ENCODE results near the gene TRPM3.

Gene TRPM3

DNA sequence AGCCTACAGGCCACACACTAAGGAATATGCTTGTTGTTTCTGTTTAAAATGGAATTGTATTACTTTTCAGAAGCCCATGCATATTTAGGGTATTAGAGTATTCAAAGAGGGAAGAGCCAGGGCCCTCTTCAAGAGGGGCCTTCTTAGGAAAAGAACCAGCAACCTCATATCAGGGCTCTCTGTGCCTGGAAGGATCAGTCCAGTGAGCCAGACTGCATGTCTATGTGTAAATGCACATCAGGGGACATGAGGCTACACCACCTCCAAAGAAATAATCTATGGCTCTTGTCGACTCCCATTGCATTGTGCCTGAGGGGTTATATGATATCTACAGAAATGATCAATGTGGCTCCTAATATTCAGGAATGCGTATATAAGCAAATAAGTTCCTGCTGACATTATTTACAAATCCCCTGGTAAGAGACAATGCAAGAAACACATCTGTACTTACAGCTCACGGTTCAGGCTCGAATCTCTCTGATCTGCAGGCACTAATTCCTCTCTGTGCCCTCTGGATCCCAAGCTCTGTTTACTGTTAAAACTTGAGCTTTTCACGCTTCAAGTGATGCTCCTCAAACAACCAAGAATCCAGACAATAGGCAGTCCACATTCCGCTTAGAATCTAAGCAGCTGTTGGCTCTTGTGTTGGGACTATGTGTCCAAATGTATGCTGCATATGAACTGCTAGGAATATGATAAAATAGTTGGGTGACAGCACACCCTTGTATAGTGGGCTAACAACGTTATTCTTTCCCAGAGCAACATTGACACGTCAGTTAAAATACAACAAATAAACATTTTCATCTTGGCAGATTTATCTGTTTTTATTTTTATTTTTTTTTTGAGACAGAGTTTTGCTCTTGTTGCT is 556.7 kb downstream of the TRPM3 start:
- Histone ChIP-seq H3K4me3 (ENCODE audit: low read depth in 1 of 2, low read length in 2 of 2) (no peak overlapping the region), H3K9ac (ENCODE audit: low read depth in 1 of 2, low read length in 2 of 2) (no peak overlapping the region), H3K4me1 (ENCODE audit: control insufficient read depth in 1 of 2, insufficient read depth in 2 of 2, low read length in 2 of 2) (peaks cover 13 to 24% of the 10 kb centered on the region in 2 donors), H3K27ac (ENCODE audit: low read depth, low read length) (peak overlapping the region; percentile 47), H3K9me3 (ENCODE audit: control insufficient read depth in 1 of 2, low read length in 2 of 2) (no peaks in the 10 kb centered on the region), H3K27me3 (ENCODE audit: control insufficient read depth in 1 of 2, insufficient read depth in 2 of 2, low read length in 2 of 2) (no peaks in the 10 kb centered on the region), H3K36me3 (ENCODE audit: control insufficient read depth in 1 of 2, insufficient read depth in 2 of 2, low read length in 2 of 2) (no peaks in the 10 kb centered on the region)

DNA sequence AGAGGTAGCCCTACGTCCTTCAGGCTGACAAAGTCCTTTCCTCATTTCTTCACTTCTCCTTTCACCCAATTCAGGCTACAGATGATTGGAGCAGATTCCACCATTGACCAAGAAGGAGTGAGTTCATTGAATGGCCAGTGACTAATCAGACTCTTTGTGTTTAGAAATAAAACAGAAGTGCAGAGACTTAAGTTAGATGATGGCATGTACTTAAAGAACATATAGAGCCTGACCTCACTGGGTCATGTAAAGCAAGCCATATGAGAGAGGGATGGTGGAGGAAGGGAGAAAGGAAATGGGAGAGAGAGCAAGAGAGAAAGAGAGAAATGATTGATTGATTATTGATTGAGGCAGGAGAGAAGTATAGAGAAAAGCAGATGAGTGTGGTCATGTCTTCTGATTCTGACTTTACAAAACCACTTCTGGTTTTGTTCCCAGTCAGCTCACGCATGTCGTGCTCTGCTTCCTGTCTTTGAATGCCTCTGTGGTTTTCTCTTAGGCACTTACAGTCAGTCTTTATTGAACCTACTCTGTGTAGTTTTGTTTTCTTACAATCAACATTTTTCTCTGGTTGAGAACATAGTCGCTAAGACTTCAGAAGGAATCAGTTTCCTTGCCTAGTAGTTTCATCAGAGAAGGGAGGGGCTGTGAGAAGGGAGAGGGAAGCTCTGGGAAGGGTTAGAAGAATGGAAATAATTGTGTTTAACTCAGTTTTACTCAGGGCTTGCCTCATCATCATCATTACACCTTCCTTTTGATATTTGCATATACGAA is 557.8 kb downstream of the TRPM3 start:
- Histone ChIP-seq H3K4me1 (ENCODE audit: control insufficient read depth in 1 of 2, insufficient read depth in 2 of 2, low read length in 2 of 2) (peaks cover 13 to 24% of the 10 kb centered on the region in 2 donors), H3K27me3 (ENCODE audit: control insufficient read depth in 1 of 2, insufficient read depth in 2 of 2, low read length in 2 of 2) (no peaks in the 10 kb centered on the region), H3K9ac (ENCODE audit: low read depth in 1 of 2, low read length in 2 of 2) (no peak overlapping the region), H3K9me3 (ENCODE audit: control insufficient read depth in 1 of 2, low read length in 2 of 2) (no peaks in the 10 kb centered on the region), H3K27ac (ENCODE audit: low read depth, low read length) (peak overlapping the region; percentile 40), H3K36me3 (ENCODE audit: control insufficient read depth in 1 of 2, insufficient read depth in 2 of 2, low read length in 2 of 2) (no peaks in the 10 kb centered on the region), H3K4me3 (ENCODE audit: low read depth in 1 of 2, low read length in 2 of 2) (no peak overlapping the region)

DNA sequence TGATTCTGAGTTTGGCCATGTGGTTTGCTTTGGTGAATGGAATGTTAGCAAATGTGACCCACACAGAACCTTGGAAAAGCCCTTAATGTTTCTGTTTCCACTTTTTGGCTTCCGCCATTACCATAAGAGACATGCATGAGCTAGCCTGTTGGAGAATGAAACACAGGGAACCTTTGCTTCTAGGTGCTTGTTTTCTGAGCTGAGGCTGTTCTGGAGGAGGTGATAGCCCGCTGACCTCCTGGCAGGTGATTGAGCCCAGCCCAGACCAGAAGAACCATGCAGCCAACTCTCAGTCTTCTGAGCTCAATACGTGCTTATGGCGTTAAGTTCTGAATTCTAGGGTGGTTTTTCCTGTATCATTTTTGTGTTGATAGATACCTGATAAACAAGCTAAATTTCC is 558.4 kb downstream of the TRPM3 start:
- Histone ChIP-seq H3K27me3 (ENCODE audit: control insufficient read depth in 1 of 2, insufficient read depth in 2 of 2, low read length in 2 of 2) (no peaks in the 10 kb centered on the region), H3K27ac (ENCODE audit: low read depth, low read length) (peak overlapping the region; percentile 40), H3K4me3 (ENCODE audit: low read depth in 1 of 2, low read length in 2 of 2) (no peak overlapping the region), H3K36me3 (ENCODE audit: control insufficient read depth in 1 of 2, insufficient read depth in 2 of 2, low read length in 2 of 2) (no peaks in the 10 kb centered on the region), H3K4me1 (ENCODE audit: control insufficient read depth in 1 of 2, insufficient read depth in 2 of 2, low read length in 2 of 2) (peaks cover 13 to 24% of the 10 kb centered on the region in 2 donors), H3K9me3 (ENCODE audit: control insufficient read depth in 1 of 2, low read length in 2 of 2) (no peaks in the 10 kb centered on the region), H3K9ac (ENCODE audit: low read depth in 1 of 2, low read length in 2 of 2) (no peak overlapping the region)

DNA sequence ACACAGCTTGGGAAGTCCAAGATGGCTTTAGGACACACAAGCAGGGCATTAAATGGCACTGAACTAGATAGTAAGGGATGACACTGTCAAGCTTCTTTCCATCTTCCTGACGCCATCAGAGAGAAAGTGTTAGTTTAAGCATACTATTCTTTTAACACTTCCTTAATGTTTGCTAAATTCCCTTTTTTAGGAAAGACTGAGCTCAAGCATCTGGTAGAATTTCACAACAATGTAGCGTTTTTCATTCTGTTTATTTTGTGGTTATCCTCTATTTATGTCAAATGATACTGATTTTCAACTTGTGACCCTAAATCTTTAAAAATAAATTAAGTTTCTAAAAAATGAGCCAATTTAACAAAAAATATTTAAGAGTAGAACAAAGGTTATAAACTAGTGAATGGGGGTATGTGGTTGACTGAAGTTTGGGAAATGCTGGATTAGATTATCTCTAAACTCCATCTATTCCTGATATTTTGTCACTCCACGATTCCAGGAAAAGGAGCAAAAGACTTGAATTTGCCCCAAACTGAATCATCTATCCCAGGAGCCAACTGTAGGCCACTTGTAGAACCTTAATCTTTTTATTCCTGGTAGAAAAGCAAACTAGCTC is 559.5 kb downstream of the TRPM3 start:
- H3K27ac ChIP-seq (ENCODE audit: low read depth, low read length): no peak overlapping the region
- H3K36me3 ChIP-seq (ENCODE audit: control insufficient read depth in 1 of 2, insufficient read depth in 2 of 2, low read length in 2 of 2): no peaks in the 10 kb centered on the region
- H3K4me3 ChIP-seq (ENCODE audit: low read depth in 1 of 2, low read length in 2 of 2): no peak overlapping the region
- no peaks in the 10 kb centered on the region for H3K27me3 ChIP-seq (ENCODE audit: control insufficient read depth in 1 of 2, insufficient read depth in 2 of 2, low read length in 2 of 2)
- no peak overlapping the region for H3K9ac ChIP-seq (ENCODE audit: low read depth in 1 of 2, low read length in 2 of 2)
- peaks cover 22% of the 10 kb centered on the region in 2 donors for H3K4me1 ChIP-seq (ENCODE audit: control insufficient read depth in 1 of 2, insufficient read depth in 2 of 2, low read length in 2 of 2)
- H3K9me3 ChIP-seq (ENCODE audit: control insufficient read depth in 1 of 2, low read length in 2 of 2): no peaks in the 10 kb centered on the region

DNA sequence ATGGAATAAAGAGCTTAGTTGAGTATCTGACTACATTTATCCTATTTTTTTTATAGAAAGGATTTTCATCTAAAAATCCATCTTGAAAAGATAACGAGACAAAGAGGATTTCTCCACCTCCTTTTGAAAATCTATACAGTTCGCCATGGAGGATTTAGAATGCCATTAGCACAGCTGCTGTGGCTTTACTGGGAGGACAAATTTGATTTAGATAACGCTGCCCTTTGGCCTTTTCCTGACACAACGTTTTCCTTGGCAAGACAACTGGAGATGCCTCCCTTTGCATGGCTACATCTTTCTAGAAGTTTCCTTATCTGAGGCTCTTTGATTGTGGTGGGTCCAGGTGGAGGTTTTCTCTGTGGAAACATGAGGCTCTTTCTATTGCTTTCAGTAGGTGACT is 560.3 kb downstream of the TRPM3 start:
- no peak overlapping the region for H3K4me3 ChIP-seq (ENCODE audit: low read depth in 1 of 2, low read length in 2 of 2)
- no peak overlapping the region for H3K27ac ChIP-seq (ENCODE audit: low read depth, low read length)
- H3K9me3 ChIP-seq (ENCODE audit: control insufficient read depth in 1 of 2, low read length in 2 of 2): no peaks in the 10 kb centered on the region
- H3K27me3 ChIP-seq (ENCODE audit: control insufficient read depth in 1 of 2, insufficient read depth in 2 of 2, low read length in 2 of 2): no peaks in the 10 kb centered on the region
- H3K36me3 ChIP-seq (ENCODE audit: control insufficient read depth in 1 of 2, insufficient read depth in 2 of 2, low read length in 2 of 2): no peaks in the 10 kb centered on the region
- peaks cover 17 to 24% of the 10 kb centered on the region in 2 donors for H3K4me1 ChIP-seq (ENCODE audit: control insufficient read depth in 1 of 2, insufficient read depth in 2 of 2, low read length in 2 of 2)
- H3K9ac ChIP-seq (ENCODE audit: low read depth in 1 of 2, low read length in 2 of 2): no peak overlapping the region

DNA sequence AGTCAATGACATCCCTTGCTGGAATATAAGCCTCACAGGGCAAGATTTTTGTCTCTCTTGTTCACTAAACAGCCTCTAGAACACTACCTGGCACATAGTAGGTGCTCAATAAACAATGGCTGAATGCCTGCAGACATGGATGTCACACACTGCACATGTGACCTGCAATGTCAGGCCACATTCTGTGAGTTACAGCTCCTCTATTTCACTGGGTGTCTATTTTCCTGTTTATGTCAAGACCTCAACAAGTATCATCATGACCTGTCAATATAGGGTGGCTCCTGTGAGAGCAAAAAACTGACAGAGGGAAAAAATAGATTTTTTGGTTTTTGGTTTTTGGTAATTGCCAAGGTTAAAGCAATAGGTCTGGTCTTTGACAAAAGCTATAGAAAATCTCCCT is 562.3 kb downstream of the TRPM3 start:
- no peak overlapping the region for H3K4me3 ChIP-seq (ENCODE audit: low read depth in 1 of 2, low read length in 2 of 2)
- peaks cover 16 to 18% of the 10 kb centered on the region in 2 donors for H3K4me1 ChIP-seq (ENCODE audit: control insufficient read depth in 1 of 2, insufficient read depth in 2 of 2, low read length in 2 of 2)
- H3K9me3 ChIP-seq (ENCODE audit: control insufficient read depth in 1 of 2, low read length in 2 of 2): no peaks in the 10 kb centered on the region

DNA sequence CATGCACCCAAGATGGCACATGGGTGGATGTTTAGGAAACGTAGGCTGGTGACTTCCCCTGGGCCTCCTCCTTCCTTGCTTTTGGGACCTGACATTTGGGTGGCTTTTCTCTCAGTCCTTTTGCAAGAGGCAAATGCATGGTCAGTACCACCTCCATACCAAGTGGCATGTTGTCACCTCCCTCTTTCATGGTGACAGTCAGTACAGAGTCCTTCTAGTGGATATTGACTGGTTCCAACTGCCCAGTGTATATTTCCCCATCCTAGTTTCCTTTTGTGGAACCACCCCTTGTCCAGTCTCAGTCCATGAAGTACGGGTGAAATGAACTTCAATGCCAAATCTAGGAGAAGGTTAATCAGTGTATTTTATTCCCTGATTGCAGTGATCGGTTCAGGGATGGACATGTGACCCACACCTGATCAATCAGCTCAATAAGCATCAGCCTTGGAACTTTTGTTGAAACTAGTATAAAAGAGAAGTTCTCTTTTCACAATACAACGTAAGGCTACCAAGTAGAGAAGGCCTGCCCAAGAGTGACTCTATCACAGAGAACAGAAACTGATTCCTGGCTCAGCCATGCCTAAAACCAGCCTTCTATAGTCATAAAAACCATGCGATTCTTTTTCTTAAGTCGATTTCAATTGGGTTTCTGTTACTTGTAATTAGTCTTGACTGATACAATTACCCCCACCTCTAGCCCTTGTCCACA is 563.6 kb downstream of the TRPM3 start:
- no peak overlapping the region for H3K9ac ChIP-seq (ENCODE audit: low read depth in 1 of 2, low read length in 2 of 2)
- H3K4me3 ChIP-seq (ENCODE audit: low read depth in 1 of 2, low read length in 2 of 2): no peak overlapping the region
- H3K4me1 ChIP-seq (ENCODE audit: control insufficient read depth in 1 of 2, insufficient read depth in 2 of 2, low read length in 2 of 2): peaks cover 5 to 12% of the 10 kb centered on the region in 2 donors
- H3K27me3 ChIP-seq (ENCODE audit: control insufficient read depth in 1 of 2, insufficient read depth in 2 of 2, low read length in 2 of 2): no peaks in the 10 kb centered on the region
- no peaks in the 10 kb centered on the region for H3K9me3 ChIP-seq (ENCODE audit: control insufficient read depth in 1 of 2, low read length in 2 of 2)
- H3K27ac ChIP-seq (ENCODE audit: low read depth, low read length): no peak overlapping the region
- H3K36me3 ChIP-seq (ENCODE audit: control insufficient read depth in 1 of 2, insufficient read depth in 2 of 2, low read length in 2 of 2): no peaks in the 10 kb centered on the region

More for the DNA sequence above, 562.3 kb downstream of the TRPM3 start:
- no peak overlapping the region for H3K9ac ChIP-seq (ENCODE audit: low read depth in 1 of 2, low read length in 2 of 2)
- no peak overlapping the region for H3K27ac ChIP-seq (ENCODE audit: low read depth, low read length)
- H3K27me3 ChIP-seq (ENCODE audit: control insufficient read depth in 1 of 2, insufficient read depth in 2 of 2, low read length in 2 of 2): no peaks in the 10 kb centered on the region
- H3K36me3 ChIP-seq (ENCODE audit: control insufficient read depth in 1 of 2, insufficient read depth in 2 of 2, low read length in 2 of 2): no peaks in the 10 kb centered on the region

DNA sequence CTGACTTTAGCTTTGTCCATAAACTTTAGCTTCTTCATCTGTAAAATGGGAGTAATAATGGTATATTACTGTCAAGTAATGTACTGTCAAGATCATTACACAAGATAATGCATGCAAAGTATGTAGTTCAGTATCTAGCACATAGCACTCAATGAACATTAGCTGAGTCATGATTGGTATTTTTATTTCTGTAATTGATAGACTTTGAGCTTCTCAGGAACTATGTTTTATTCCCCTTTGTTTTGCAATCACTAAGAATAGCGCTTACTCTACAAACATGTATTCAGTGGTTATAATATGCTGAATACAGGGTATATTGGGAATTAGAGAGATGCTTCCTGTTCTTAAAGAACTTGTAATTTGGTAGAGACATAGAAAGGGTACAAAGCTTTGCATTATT is 564.6 kb downstream of the TRPM3 start:
- no peak overlapping the region for H3K9ac ChIP-seq (ENCODE audit: low read depth in 1 of 2, low read length in 2 of 2)
- no peak overlapping the region for H3K27ac ChIP-seq (ENCODE audit: low read depth, low read length)
- H3K4me3 ChIP-seq (ENCODE audit: low read depth in 1 of 2, low read length in 2 of 2): no peak overlapping the region
- no peaks in the 10 kb centered on the region for H3K36me3 ChIP-seq (ENCODE audit: control insufficient read depth in 1 of 2, insufficient read depth in 2 of 2, low read length in 2 of 2)
- no peaks in the 10 kb centered on the region for H3K27me3 ChIP-seq (ENCODE audit: control insufficient read depth in 1 of 2, insufficient read depth in 2 of 2, low read length in 2 of 2)
- no peaks in the 10 kb centered on the region for H3K9me3 ChIP-seq (ENCODE audit: control insufficient read depth in 1 of 2, low read length in 2 of 2)
- H3K4me1 ChIP-seq (ENCODE audit: control insufficient read depth in 1 of 2, insufficient read depth in 2 of 2, low read length in 2 of 2): peaks cover 5 to 11% of the 10 kb centered on the region in 2 donors

DNA sequence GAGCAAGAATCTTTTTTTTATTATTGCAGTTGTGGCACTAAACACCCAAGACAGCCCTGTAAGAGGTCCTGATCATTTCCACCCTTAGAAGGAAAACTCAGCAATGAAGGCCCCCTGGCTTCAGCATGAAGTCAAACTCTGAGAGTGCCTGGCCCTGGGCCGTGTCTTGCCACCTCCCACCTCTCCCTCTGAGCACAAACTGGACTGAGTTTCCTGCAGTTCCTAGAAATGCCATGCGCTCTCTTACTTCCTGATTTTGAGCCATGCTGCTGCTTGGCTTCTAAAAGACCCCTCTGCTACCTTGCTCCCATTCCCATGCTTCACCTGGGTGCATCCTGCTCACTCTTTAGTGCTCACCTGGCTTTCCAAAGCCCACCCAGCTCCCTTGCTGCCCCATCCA is 566.5 kb downstream of the TRPM3 start:
- no peak overlapping the region for H3K9ac ChIP-seq (ENCODE audit: low read depth in 1 of 2, low read length in 2 of 2)
- peaks cover 5 to 11% of the 10 kb centered on the region in 2 donors for H3K4me1 ChIP-seq (ENCODE audit: control insufficient read depth in 1 of 2, insufficient read depth in 2 of 2, low read length in 2 of 2)
- H3K27ac ChIP-seq (ENCODE audit: low read depth, low read length): no peak overlapping the region
- H3K4me3 ChIP-seq (ENCODE audit: low read depth in 1 of 2, low read length in 2 of 2): no peak overlapping the region
- H3K27me3 ChIP-seq (ENCODE audit: control insufficient read depth in 1 of 2, insufficient read depth in 2 of 2, low read length in 2 of 2): no peaks in the 10 kb centered on the region
- H3K9me3 ChIP-seq (ENCODE audit: control insufficient read depth in 1 of 2, low read length in 2 of 2): no peaks in the 10 kb centered on the region
- H3K36me3 ChIP-seq (ENCODE audit: control insufficient read depth in 1 of 2, insufficient read depth in 2 of 2, low read length in 2 of 2): no peaks in the 10 kb centered on the region

All from duodenal mucosa (tissue), 2 donors.